H1 (cell line): Measurements from ENCODE around the gene SLC22A23. TPM values are rescaled to one million over a fixed set of nuclear protein-coding genes. Genes with fewer than 3 reads are reported as not detected.

ENCODE experiments used
- CTCF ChIA-PET: fragments of 300-600 bp; sonication (Branson Sonifier 250); formaldehyde crosslinking; loops from one replicate; lab custom pipeline; 2021; ENCODE audit not compliant: partially characterized antibody; lab: Charles Lee
- POLR2A ChIA-PET: fragments of 300-600 bp; sonication (Branson Sonifier 250); formaldehyde crosslinking; loops from one replicate; lab custom pipeline; 2021; ENCODE audit warnings: inconsistent platforms; ENCODE audit not compliant: partially characterized antibody; lab: Charles Lee
- DNase-seq, 2 experiments: peaks; one replicate each; pipeline versions ENCODE4 v3.0.0 to v3.0.0-alpha.2; 2010 to 2022; ENCODE audit warnings: low spot score in 2 of 2, low read depth in 1 of 2, mixed read lengths in 1 of 2
- FAIRE-seq: peaks from 2 replicates; lab custom pipeline; 2011; peaks lifted over from hg19 to GRCh38; lab: Jason Lieb, UNC
- H2AFZ ChIP-seq: 2 replicates; pipeline ENCODE4 v1.8.1; 2012; ENCODE audit warnings: low read length, inconsistent platforms
- H2AK5ac ChIP-seq: 2 replicates; pipeline ENCODE4 v1.6.1; 2013; ENCODE audit warnings: low read depth, low read length
- H2BK120ac ChIP-seq: replicated peaks from 2 replicates; pipeline ENCODE3; 2013; ENCODE audit warnings: low read depth, low read length, inconsistent platforms
- H2BK12ac ChIP-seq: 2 replicates; pipeline ENCODE4 v1.6.1; 2013; ENCODE audit warnings: low read depth, low read length
- H2BK15ac ChIP-seq: 2 replicates; pipeline ENCODE4 v1.6.1; 2013; ENCODE audit warnings: low read length
- H2BK20ac ChIP-seq: 2 replicates; pipeline ENCODE4 v1.6.1; 2013; ENCODE audit warnings: low read length
- H2BK5ac ChIP-seq: 2 replicates; pipeline ENCODE4 v1.6.1; 2013; ENCODE audit warnings: low read depth, low read length
- H3K14ac ChIP-seq: 2 replicates; pipeline ENCODE4 v1.6.1; 2013; ENCODE audit warnings: inconsistent platforms; ENCODE audit not compliant: insufficient read length
- H3K18ac ChIP-seq: 2 replicates; pipeline ENCODE4 v1.6.1; 2013; ENCODE audit warnings: low read length; ENCODE audit errors: extremely low read depth
- H3K23ac ChIP-seq: 2 replicates; pipeline ENCODE4 v1.6.1; 2013; ENCODE audit warnings: inconsistent platforms; ENCODE audit not compliant: insufficient read length
- H3K23me2 ChIP-seq: 2 replicates; pipeline ENCODE4 v1.6.1; 2013; ENCODE audit warnings: low read depth, low read length
- H3K27ac ChIP-seq: 2 replicates; pipeline ENCODE4 v1.6.1; 2011; ENCODE audit warnings: low read depth, low read length, inconsistent platforms
- H3K27me3 ChIP-seq, 4 experiments: replicated peaks in 1 of 4; 1 replicate in 1 of 4; 2 replicates in 3 of 4; pipeline versions ENCODE4 v1.6.1 to v1.8.1; 2011 to 2013; ENCODE audit warnings: low read length in 3 of 4, mild to moderate bottlenecking in 3 of 4, inconsistent platforms in 2 of 4, mixed read lengths in 2 of 4, moderate library complexity in 1 of 4; ENCODE audit not compliant: control insufficient read depth in 3 of 4, insufficient read depth in 3 of 4; ENCODE audit errors: extremely low read depth in 1 of 4
- H3K36me3 ChIP-seq, 4 experiments: 2 replicates each; pipeline versions ENCODE4 v1.6.1 to v1.8.1; 2011 to 2013; ENCODE audit warnings: mild to moderate bottlenecking in 4 of 4, low read length in 3 of 4, moderate library complexity in 2 of 4, control low read depth in 1 of 4, inconsistent platforms in 1 of 4; ENCODE audit not compliant: insufficient read depth in 4 of 4, control insufficient read depth in 2 of 4
- H3K4ac ChIP-seq: replicated peaks from 2 replicates; pipeline ENCODE3; 2013; ENCODE audit warnings: low read length, low read depth, mixed read lengths, inconsistent platforms; ENCODE audit not compliant: insufficient read length
- H3K4me1 ChIP-seq, 4 experiments: replicated peaks in 1 of 4; 1 replicate in 1 of 4; 2 replicates in 3 of 4; pipeline versions ENCODE4 v1.6.1 to v1.8.1; 2011 to 2013; ENCODE audit warnings: low read length in 3 of 4, inconsistent platforms in 2 of 4, mixed read lengths in 1 of 4; ENCODE audit not compliant: insufficient read depth in 4 of 4, control insufficient read depth in 3 of 4
- H3K4me2 ChIP-seq, 2 experiments: 2 replicates each; pipeline versions ENCODE4 v1.6.1 to v1.8.1; 2011 to 2013; ENCODE audit warnings: low read depth in 2 of 2, low read length in 2 of 2, control low read depth in 1 of 2, inconsistent platforms in 1 of 2, mild to moderate bottlenecking in 1 of 2; ENCODE audit not compliant: insufficient read depth in 1 of 2
- H3K4me3 ChIP-seq, 4 experiments: fragments of 200-600, 300-600 bp in 1 of 4; sonication (generic), shearing (Covaris generic), sonication (Bioruptor Twin) in 1 of 4; 2 replicates each; pipeline versions ENCODE4 v1.5.1 to v1.8.1; 2011 to 2016; ENCODE audit warnings: low read length in 4 of 4, low read depth in 3 of 4, control low read depth in 2 of 4, inconsistent platforms in 2 of 4, mild to moderate bottlenecking in 2 of 4, mixed read lengths in 1 of 4, moderate library complexity in 1 of 4; ENCODE audit not compliant: insufficient read depth in 2 of 4; ENCODE audit errors: extremely low read depth in 1 of 4
- H3K56ac ChIP-seq: replicated peaks from 2 replicates; pipeline ENCODE3; 2013; ENCODE audit warnings: low read depth, mild to moderate bottlenecking, mixed read lengths, low read length, inconsistent platforms; ENCODE audit not compliant: insufficient read length
- H3K79me1 ChIP-seq: 2 replicates; pipeline ENCODE4 v1.6.1; 2013; ENCODE audit warnings: low read depth, low read length, control low read depth
- H3K79me2 ChIP-seq, 2 experiments: 2 replicates each; pipeline versions ENCODE4 v1.6.1 to v1.8.1; 2012 to 2013; ENCODE audit warnings: low read length in 2 of 2, mild to moderate bottlenecking in 2 of 2, inconsistent platforms in 1 of 2; ENCODE audit not compliant: insufficient read depth in 2 of 2, control insufficient read depth in 1 of 2
- H3K9ac ChIP-seq, 4 experiments: replicated peaks in 1 of 4; 1 replicate in 1 of 4; 2 replicates in 3 of 4; pipeline versions ENCODE4 v1.6.1 to v1.8.1; 2011 to 2013; ENCODE audit warnings: low read depth in 3 of 4, low read length in 3 of 4, control low read depth in 2 of 4, mild to moderate bottlenecking in 2 of 4, moderate library complexity in 2 of 4, inconsistent platforms in 1 of 4; ENCODE audit errors: extremely low read depth in 1 of 4
- H3K9me3 ChIP-seq, 2 experiments: 2 replicates each; pipeline versions ENCODE4 v1.6.1 to v1.8.1; 2012 to 2013; ENCODE audit warnings: mild to moderate bottlenecking in 2 of 2, moderate library complexity in 2 of 2, control low read depth in 1 of 2, inconsistent platforms in 1 of 2, low read depth in 1 of 2, low read length in 1 of 2, mixed read lengths in 1 of 2; ENCODE audit not compliant: insufficient read depth in 2 of 2
- H4K20me1 ChIP-seq, 2 experiments: replicated peaks in 1 of 2; 2 replicates each; pipeline versions ENCODE3 to v1.8.1; 2011 to 2013; ENCODE audit warnings: inconsistent platforms in 2 of 2, low read length in 2 of 2, mild to moderate bottlenecking in 1 of 2; ENCODE audit not compliant: insufficient read depth in 2 of 2, control insufficient read depth in 1 of 2
- H4K5ac ChIP-seq: 2 replicates; pipeline ENCODE4 v1.6.1; 2013; ENCODE audit warnings: low read length, low read depth, mixed read lengths, inconsistent platforms; ENCODE audit not compliant: insufficient read length
- H4K8ac ChIP-seq: 2 replicates; pipeline ENCODE4 v1.8.0; 2013; ENCODE audit warnings: mild to moderate bottlenecking, moderate library complexity, low read length, inconsistent platforms; ENCODE audit not compliant: insufficient read depth; ENCODE audit errors: extremely low read depth
- H4K91ac ChIP-seq: replicated peaks from 2 replicates; pipeline ENCODE3; 2013; ENCODE audit warnings: low read length, mixed read lengths, inconsistent platforms; ENCODE audit not compliant: insufficient read length
- BACH1 ChIP-seq: IDR thresholded peaks from 2 replicates; pipeline ENCODE4 v1.6.1; 2012; ENCODE audit warnings: low read length, improper control_type of control experiment
- BRCA1 ChIP-seq: IDR thresholded peaks from 2 replicates; pipeline ENCODE4 v1.6.1; 2012; ENCODE audit warnings: low read depth, low read length, improper control_type of control experiment
- CBX8 ChIP-seq: fragments of 300-800, 300-1000 bp; sonication (generic); IDR thresholded peaks from 2 replicates; pipeline ENCODE4 v1.7.1; 2016; ENCODE audit warnings: low read depth, low read length, borderline replicate concordance
- CEBPB ChIP-seq: IDR thresholded peaks from 2 replicates; pipeline ENCODE4 v1.6.1; 2012; ENCODE audit warnings: low read depth, low read length
- E2F6 ChIP-seq: IDR thresholded peaks from 2 replicates; pipeline ENCODE4 v1.6.1; 2012; ENCODE audit warnings: inconsistent platforms
- JUN ChIP-seq: IDR thresholded peaks from 2 replicates; pipeline ENCODE4 v1.6.1; 2011; ENCODE audit warnings: low read depth, mild to moderate bottlenecking, improper control_type of control experiment, low read length
- KDM4A ChIP-seq: IDR thresholded peaks from one replicate; pipeline ENCODE4 v1.7.1; 2012; ENCODE audit warnings: low read depth, mild to moderate bottlenecking, moderate library complexity, low read length, inconsistent platforms; ENCODE audit not compliant: severe bottlenecking
- MAFK ChIP-seq: IDR thresholded peaks from 2 replicates; pipeline ENCODE4 v1.6.1; 2012; ENCODE audit warnings: low read depth, mild to moderate bottlenecking, improper control_type of control experiment, low read length
- NRF1 ChIP-seq: IDR thresholded peaks from 2 replicates; pipeline ENCODE4 v1.6.1; 2011; ENCODE audit warnings: mild to moderate bottlenecking, low read depth, low read length, improper control_type of control experiment
- POLR2A ChIP-seq, 2 experiments: IDR thresholded peaks; 1 replicate in 1 of 2; 2 replicates in 1 of 2; pipeline ENCODE4 v1.6.1; 2011; ENCODE audit warnings: low read depth in 2 of 2, low read length in 2 of 2, mild to moderate bottlenecking in 2 of 2; ENCODE audit errors: control extremely low read depth in 1 of 2
- TAF1 ChIP-seq: IDR thresholded peaks from 2 replicates; pipeline ENCODE4 v1.6.1; 2011; ENCODE audit warnings: mild to moderate bottlenecking, low read depth, low read length
- TEAD4 ChIP-seq: IDR thresholded peaks from 2 replicates; pipeline ENCODE4 v1.6.1; 2012; ENCODE audit warnings: low read depth, low read length, inconsistent platforms, mixed read lengths
- WGBS, 2 experiments: shearing (Covaris generic) in 1 of 2; methylation state at CpG; one replicate each; pipeline versions ENCODE4 v1.1.6 to v1.1.7; 2013 to 2015; ENCODE audit warnings: low lambda C conversion rate in 2 of 2, mixed read lengths in 2 of 2, inconsistent platforms in 1 of 2, low coverage in 1 of 2, missing lambda C conversion rate in 1 of 2; ENCODE audit not compliant: insufficient replicate concordance in 2 of 2, insufficient coverage in 1 of 2, insufficient read length in 1 of 2; ENCODE audit errors: extremely low coverage in 1 of 2, missing lambda C conversion rate in 1 of 2; 5-methylcytosine and 5-hydroxymethylcytosine counted together
- polyA plus RNA-seq, 7 experiments: library from polyadenylated mRNA; depleted of rRNA in 3 of 7; stranded (reverse) in 5 of 7; unstranded in 2 of 7; fragments of >200 nt in 5 of 7; fragments of 200-250 nt in 2 of 7; gene quantifications; 1 replicate in 5 of 7; 2 replicates in 1 of 7; 4 replicates in 1 of 7; pipeline versions ENCODE4 v1.2.1 to v1.2.3, GENCODE V29; 2011 to 2013; ENCODE audit warnings: missing spikeins in 2 of 7, mixed read lengths in 2 of 7
- total RNA-seq: library from RNA; stranded (reverse); fragmentation: NEBNext Ultra II Directional; extraction: Animal tissue kit (Norgen Biotek cat#: 25700); gene quantifications from 2 replicates; pipeline ENCODE4 v1.2.1, GENCODE V29; 2021

SLC22A23 gene
- total and polyA plus RNA-seq, 2 of the 8 experiments (the other 6 are each of a cell fraction or from before 2014, with no cell fraction given) = 9.9 to 38.4 TPM

- Histone ChIP-seq H3K36me3 (no peaks in the 10 kb centered on the region), H3K4me2 (no peak overlapping the region), H3K27me3 (no peaks in the 10 kb centered on the region), H3K79me2 (peaks cover 0 to 4% of the 10 kb centered on the region in 2 experiments; a peak in 2 of 4 replicates), H3K18ac (no peak overlapping the region), H3K4me1 (no peaks in the 10 kb centered on the region), H3K4ac (no peak overlapping the region), H4K5ac (no peak overlapping the region), H3K9ac (no peak overlapping the region), H3K23ac (no peak overlapping the region)
- no peak for FAIRE-seq
- DNase-seq = no peak
- TF ChIP-seq CEBPB (no peak), TEAD4 (no peak), BACH1 (no peak), TAF1 (no peak), KDM4A (no peak), MAFK (no peak), NRF1 (no peak), CBX8 (no peak), POLR2A (IDR thresholded peaks at IDR 0.05; ENCODE audit: control extremely low read depth in 1 of 2, low read depth in 2 of 2, low read length in 2 of 2) (no peak), JUN (no peak), BRCA1 (no peak), E2F6 (no peak)
- TF ChIP-seq, all 59 proteins: peak for 0
- Histone ChIP-seq H3K9me3 (no peaks in the 10 kb centered on the region), H3K23me2 (no peaks in the 10 kb centered on the region), H3K4me3 (no peak overlapping the region), H2BK15ac (no peak overlapping the region), H3K79me1 (peaks cover 5% of the 10 kb centered on the region; the same call in 1 of the 2 replicates), H2AK5ac (no peak overlapping the region), H3K27ac (no peak overlapping the region), H3K14ac (no peak overlapping the region), H2BK12ac (no peak overlapping the region), H4K91ac (no peak overlapping the region), H4K20me1 (peaks cover 0 to 5% of the 10 kb centered on the region in 2 experiments), H2BK20ac (no peak overlapping the region), H4K8ac (no peak overlapping the region), H2BK5ac (no peak overlapping the region), H2AFZ (no peak overlapping the region), H3K56ac (no peak overlapping the region), H2BK120ac (no peak overlapping the region)
- POLR2A ChIA-PET = no interaction called here
- CTCF ChIA-PET = interaction anchor here (0.9 to 2.7 kb wide), 5 partner anchors 60 to 339 kb away, joined by 3 to 13 read pairs (median 3); no protein-coding TSS in a partner anchor
- 88% methylated on average over 8 of the region's 8 CpGs; no CpG with 5 or more reads in 1 of the 2 experiments for WGBS, 2 experiments
These were observed 63.0 kb downstream of the SLC22A23 start for GRCh38 chr6:3393836-3394202.
